Measurements from ENCODE around the gene CLEC5A.
"Not testable (repeated sequence)": the region's sequence is repeated elsewhere in the genome, so short reads cannot be mapped to it uniquely, and the experiment has no call there.

The CLEC5A gene

GRCh38 chr7:141946796-141947195, at the start of gene CLEC5A:
Gene CLEC5A (minus strand): TSS chr7:141946974. CDS start chr7:141946292, 682 bp downstream.
- DNase-seq = no peak

GRCh38 chr7:141993354-141993753, 46.6 kb upstream of the CLEC5A start:
- DNase-seq = no peak

GRCh38 chr7:141992688-141993087, 45.9 kb upstream of the CLEC5A start:
- no peak for DNase-seq

- no peak for DNase-seq
These were observed 45.4 kb upstream of the CLEC5A start for GRCh38 chr7:141992156-141992555.

- DNase-seq = no peak
These were observed 44.4 kb upstream of the CLEC5A start for GRCh38 chr7:141991140-141991539.

GRCh38 chr7:141990011-141990725, 43.4 kb upstream of the CLEC5A start:
- DNase-seq = no peak

- DNase-seq = not testable (repeated sequence)
These were observed 41.0 kb upstream of the CLEC5A start for GRCh38 chr7:141987803-141988202.

GRCh38 chr7:141986923-141987322, 40.1 kb upstream of the CLEC5A start:
- no peak for DNase-seq

GRCh38 chr7:141985926-141986325, 39.2 kb upstream of the CLEC5A start:
- DNase-seq = not testable (repeated sequence)

- no peak for DNase-seq
These were observed 32.8 kb upstream of the CLEC5A start for GRCh38 chr7:141979568-141979967.

GRCh38 chr7:141978351-141978750, 31.6 kb upstream of the CLEC5A start:
- no peak for DNase-seq

GRCh38 chr7:141976524-141977245, 29.9 kb upstream of the CLEC5A start:
- DNase-seq = no peak

GRCh38 chr7:141975806-141976523, 29.2 kb upstream of the CLEC5A start:
- peak; percentile 73 for DNase-seq

- DNase-seq = no peak
These were observed 28.1 kb upstream of the CLEC5A start for GRCh38 chr7:141974831-141975230.

- no peak for DNase-seq
These were observed 26.9 kb upstream of the CLEC5A start, which contains the start of gene TAS2R38 for GRCh38 chr7:141973673-141974072. Gene TAS2R38 (minus strand): TSS chr7:141973773. CDS start chr7:141973689, 84 bp downstream.

- DNase-seq = no peak
These were observed 14.1 kb upstream of the CLEC5A start for GRCh38 chr7:141960687-141961422.

GRCh38 chr7:141956084-141956483, 9.3 kb upstream of the CLEC5A start:
- DNase-seq = no peak

GRCh38 chr7:141954334-141954733, 7.6 kb upstream of the CLEC5A start:
- no peak for DNase-seq

- DNase-seq = no peak
These were observed 5.7 kb upstream of the CLEC5A start for GRCh38 chr7:141952461-141952860.

GRCh38 chr7:141950806-141951205, 4.0 kb upstream of the CLEC5A start:
- no peak for DNase-seq

GRCh38 chr7:141949911-141950310, 3.1 kb upstream of the CLEC5A start:
- no peak for DNase-seq

- no peak for DNase-seq
These were observed 2.7 kb upstream of the CLEC5A start for GRCh38 chr7:141949451-141949850.

- DNase-seq = no peak
These were observed 2.2 kb upstream of the CLEC5A start for GRCh38 chr7:141949021-141949420.

All from activated T-cell treated with anti-CD3 and anti-CD28 coated beads, Interleukin-2, amount 50 U/mL, for 1 hour (primary cell).